T-helper 22 cell (primary cell): Measurements from ENCODE around the gene SDHB.

ENCODE experiments used
- DNase-seq: peaks from one replicate; pipeline ENCODE4 v3.0.0-alpha.2; 2020; ENCODE audit warnings: low read depth

The SDHB gene

GRCh38 chr1:17053685-17054410, at the start of gene SDHB:
TSS of gene SDHB (minus strand) at chr1:17054032. CDS start at chr1:17054019, 13 bp downstream.
- peak; percentile 96 for DNase-seq

- DNase-seq: no peak
Observed at GRCh38 chr1:17102232-17102631, 48.4 kb upstream of the SDHB start.

GRCh38 chr1:17101261-17101660, 47.4 kb upstream of the SDHB start:
- DNase-seq: no peak

- no peak for DNase-seq
Observed at GRCh38 chr1:17099616-17100340, 45.9 kb upstream of the SDHB start.

- no peak for DNase-seq
Observed at GRCh38 chr1:17098446-17099317, 44.9 kb upstream of the SDHB start.

GRCh38 chr1:17097787-17098186, 44.0 kb upstream of the SDHB start:
- no peak for DNase-seq

- no peak for DNase-seq
Observed at GRCh38 chr1:17097147-17097546, 43.3 kb upstream of the SDHB start.

- DNase-seq: no peak
Observed at GRCh38 chr1:17096584-17096983, 42.8 kb upstream of the SDHB start.

- no peak for DNase-seq
Observed at GRCh38 chr1:17095141-17095540, 41.3 kb upstream of the SDHB start.

GRCh38 chr1:17094664-17095063, 40.8 kb upstream of the SDHB start:
- DNase-seq: no peak

GRCh38 chr1:17093822-17094393, 40.1 kb upstream of the SDHB start:
- DNase-seq: no peak

- no peak for DNase-seq
Observed at GRCh38 chr1:17091252-17091651, 37.4 kb upstream of the SDHB start.

- DNase-seq: no peak
Observed at GRCh38 chr1:17089506-17089905, 35.7 kb upstream of the SDHB start.

- no peak for DNase-seq
Observed at GRCh38 chr1:17086751-17087150, 32.9 kb upstream of the SDHB start.

GRCh38 chr1:17084787-17085186, 31.0 kb upstream of the SDHB start:
- no peak for DNase-seq

- DNase-seq: no peak
Observed at GRCh38 chr1:17082761-17083160, 28.9 kb upstream of the SDHB start.

GRCh38 chr1:17081439-17081838, 27.6 kb upstream of the SDHB start:
- no peak for DNase-seq

GRCh38 chr1:17080880-17081279, 27.0 kb upstream of the SDHB start:
- no peak for DNase-seq

GRCh38 chr1:17080085-17080759, 26.4 kb upstream of the SDHB start:
- DNase-seq: no peak

- DNase-seq: no peak
Observed at GRCh38 chr1:17078991-17079868, 25.4 kb upstream of the SDHB start.
